ENCODE data around the gene CCL2. TPM values are rescaled to one million over a fixed set of nuclear protein-coding genes. Genes with fewer than 3 reads are reported as not detected.
A peak's percentile ranks its signal among the peaks of the same experiment; 100 is the strongest.

The CCL2 gene
- total RNA-seq, 1 experiment from 2014 or later, result 85.5 TPM

DNA sequence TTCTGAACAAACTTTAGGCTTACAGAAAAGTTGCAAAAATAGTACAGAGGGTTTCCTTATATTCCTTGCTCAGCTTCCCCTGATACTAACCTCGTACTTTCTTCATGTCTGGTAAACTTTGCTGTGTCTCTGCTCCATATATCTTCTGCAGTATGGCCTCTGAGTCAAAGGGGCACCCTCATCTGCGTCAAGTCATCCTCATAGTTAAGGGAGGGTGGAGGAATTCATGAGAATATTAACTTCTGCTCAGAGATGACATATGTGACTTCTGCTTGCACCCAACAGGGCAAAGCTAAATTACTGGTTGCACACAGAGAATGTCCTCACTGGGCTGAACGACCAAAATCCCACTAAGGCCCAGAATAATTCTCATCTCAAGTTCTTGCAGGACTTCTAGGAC is 10.6 kb downstream of the CCL2 start:
- no peak for DNase-seq (ENCODE audit: low read depth)

DNA sequence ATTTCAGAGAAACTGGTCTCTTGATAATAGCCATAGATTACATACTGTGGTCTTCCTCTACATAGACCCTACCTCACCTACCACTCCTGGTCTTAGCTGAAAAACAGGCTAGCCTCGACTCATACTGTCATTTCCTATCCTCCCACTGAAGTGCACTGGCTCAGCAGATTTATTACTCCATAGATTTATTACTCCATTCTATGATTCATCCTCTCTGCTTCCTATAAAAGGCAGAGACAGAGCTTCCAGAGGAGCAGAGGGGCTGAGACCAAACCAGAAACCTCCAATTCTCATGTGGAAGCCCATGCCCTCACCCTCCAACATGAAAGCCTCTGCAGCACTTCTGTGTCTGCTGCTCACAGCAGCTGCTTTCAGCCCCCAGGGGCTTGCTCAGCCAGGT is 14.9 kb downstream of the CCL2 start, which contains the start of gene CCL7:
TSS of gene CCL7 (plus strand) at position 253 of the 400 bp plus-strand sequence. CDS start at position 323, 70 bp downstream.
- peak; percentile 44 for DNase-seq (ENCODE audit: low read depth)

DNA sequence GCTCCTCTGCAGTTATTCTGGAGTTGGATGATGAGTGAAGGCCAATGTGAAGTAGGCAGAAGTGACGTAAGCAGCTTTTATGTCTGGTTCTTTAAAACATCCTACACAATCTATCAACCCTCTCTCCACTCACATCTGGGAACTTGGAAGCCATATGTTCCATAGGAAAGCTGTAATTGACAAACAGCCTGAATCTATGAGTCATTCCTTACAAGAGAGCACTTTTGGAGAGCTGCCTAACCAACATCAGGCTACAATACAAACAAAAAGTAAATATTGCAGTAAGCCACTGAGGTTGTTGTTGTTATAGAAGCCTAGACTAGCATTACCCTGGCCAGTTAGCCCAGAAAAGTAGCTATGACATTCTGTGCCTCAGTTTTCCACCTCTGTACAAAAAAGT is 20.8 kb downstream of the CCL2 start:
- peak; percentile 85 for DNase-seq (ENCODE audit: low read depth)

DNA sequence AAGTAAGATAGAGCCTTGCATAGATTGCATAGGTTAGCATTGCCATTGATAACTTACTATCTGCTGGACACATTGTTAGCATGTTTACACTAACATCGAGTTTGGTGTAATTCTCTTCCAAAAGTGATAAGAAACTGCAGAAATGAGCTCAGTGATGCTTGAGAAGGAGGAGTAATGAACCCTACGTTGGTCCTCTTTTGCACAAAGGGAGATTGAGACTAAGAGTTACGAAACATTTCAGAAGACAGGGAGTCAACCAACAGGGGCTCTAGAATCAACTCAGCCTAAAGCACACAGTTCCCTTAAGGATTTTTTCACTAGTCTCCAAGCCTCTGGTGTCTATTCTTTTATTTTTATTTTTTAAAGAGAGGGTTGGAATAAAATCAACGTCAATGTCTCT is 21.7 kb downstream of the CCL2 start:
- no peak for DNase-seq (ENCODE audit: low read depth)

DNA sequence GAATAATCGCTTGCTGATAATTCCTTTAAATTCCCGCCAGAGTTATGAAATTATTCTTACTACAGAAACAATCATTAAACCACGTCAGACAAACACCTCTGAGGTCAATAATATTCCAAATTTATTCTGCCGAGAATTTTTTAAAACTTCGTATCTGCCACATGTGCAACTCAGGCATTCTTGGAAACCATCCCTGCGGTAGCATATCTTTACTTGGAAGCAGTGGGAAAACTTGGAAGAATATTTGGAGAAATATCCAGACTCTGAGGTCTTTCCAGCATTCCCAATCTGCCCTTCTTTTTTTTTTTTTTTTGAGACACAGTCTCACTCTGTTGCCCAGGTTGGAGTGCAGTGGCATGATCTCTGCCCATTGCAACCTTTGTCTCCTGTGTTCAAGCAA is 28.5 kb downstream of the CCL2 start:
- DNase-seq (ENCODE audit: low read depth), result no peak

DNA sequence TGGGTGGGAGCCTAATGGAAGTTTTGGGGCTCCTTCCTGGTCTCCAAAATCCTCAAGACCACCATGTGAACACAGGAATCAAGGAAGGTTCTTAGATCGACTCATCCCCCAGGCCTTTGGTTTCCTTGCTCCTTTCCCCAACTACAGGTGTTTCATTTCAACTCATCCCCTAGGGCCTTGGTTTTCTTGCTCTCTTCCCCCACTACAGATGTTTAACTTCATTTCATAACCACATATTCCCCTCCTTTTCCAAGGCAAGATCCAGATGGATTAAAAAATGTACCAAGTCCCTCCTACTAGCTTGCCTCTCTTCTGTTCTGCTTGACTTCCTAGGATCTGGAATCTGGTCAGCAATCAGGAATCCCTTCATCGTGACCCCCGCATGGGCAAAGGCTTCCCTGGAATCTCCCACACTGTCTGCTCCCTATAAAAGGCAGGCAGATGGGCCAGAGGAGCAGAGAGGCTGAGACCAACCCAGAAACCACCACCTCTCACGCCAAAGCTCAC is 30.3 kb downstream of the CCL2 start, which contains the start of gene CCL11:
TSS of gene CCL11 (plus strand) at position 457 of the 507 bp plus-strand sequence. CDS start 67 bp downstream, outside the sequence.
- DNase-seq (ENCODE audit: low read depth), result no peak

DNA sequence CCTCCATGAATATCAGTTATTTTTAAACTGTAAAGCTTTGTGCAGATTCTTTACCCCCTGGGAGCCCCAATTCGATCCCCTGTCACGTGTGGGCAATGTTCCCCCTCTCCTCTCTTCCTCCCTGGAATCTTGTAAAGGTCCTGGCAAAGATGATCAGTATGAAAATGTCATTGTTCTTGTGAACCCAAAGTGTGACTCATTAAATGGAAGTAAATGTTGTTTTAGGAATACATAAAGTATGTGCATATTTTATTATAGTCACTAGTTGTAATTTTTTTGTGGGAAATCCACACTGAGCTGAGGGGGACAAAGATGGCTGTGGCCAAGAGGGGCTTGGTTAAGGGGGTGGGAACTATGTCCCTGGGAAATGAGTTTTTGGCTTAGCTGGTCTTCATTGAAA is 32.8 kb downstream of the CCL2 start:
- no peak for DNase-seq (ENCODE audit: low read depth)

DNA sequence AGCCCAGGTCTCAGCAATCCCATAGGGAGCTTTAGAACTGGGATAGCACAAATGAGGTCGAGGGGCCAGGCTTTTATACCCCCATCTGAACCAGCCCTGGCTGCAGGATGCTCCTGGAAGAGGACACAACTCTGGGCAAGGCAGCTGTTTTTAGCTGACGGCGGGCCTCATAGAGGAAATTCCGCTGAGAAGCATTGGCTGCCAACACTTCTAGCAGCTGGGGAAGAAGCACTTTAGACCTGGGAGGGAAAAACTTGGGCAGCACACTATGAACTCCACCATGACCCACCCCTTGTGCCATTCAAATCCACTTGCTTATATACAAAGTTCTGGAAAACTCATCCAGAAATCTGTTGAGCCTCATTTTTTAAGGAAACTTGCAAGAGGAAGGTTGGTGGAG is 35.5 kb downstream of the CCL2 start:
- DNase-seq (ENCODE audit: low read depth), result no peak

DNA sequence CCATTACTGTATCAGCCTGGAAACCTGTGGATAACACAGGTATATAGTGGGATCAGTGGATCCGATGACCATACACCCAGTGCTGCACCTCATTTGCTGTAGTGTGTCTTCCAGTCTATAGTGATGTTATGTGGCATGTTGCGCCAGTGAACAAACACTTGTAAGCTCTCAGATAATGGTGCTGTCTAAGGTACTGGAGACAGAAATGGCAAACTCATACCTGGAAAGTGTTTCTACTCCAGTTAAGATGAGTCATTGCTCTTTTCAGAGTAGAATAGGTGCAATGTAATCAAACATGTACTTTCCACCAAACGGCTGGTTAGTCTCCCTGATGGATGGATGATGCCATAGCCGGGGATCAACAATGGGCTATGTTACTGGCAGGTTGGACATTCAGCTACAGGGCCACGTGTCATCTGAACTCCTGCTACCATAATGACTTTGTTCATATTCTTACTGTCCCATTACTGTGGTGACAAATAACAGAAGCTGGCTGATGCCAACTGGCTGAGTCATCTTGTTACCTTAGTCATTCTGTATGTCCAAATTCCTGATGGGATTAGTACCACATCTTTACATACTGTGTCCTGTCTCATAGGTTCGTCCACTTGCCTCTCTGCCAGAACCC is 36.8 kb downstream of the CCL2 start:
- DNase-seq (ENCODE audit: low read depth), result peak; percentile 56

DNA sequence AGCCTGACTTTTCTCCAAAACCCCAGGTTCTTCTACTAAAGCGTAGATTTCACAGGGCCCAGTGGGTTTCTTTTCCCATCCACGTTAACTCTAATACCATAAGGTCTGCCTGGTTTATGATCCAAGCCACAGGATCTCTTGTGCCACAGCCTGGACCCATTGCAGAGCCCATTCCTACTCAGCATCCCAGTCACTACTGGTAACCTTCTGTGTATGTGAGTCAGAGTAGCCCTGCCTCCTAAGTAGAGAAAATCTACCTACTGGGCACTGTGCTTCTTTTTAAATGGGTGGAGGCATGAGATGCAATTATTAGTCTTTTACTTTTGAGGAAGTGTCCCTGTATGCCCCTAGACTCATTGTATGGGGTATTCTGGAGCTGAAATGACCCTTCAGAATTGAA is 43.9 kb downstream of the CCL2 start:
- DNase-seq (ENCODE audit: low read depth), result peak; percentile 38

DNA sequence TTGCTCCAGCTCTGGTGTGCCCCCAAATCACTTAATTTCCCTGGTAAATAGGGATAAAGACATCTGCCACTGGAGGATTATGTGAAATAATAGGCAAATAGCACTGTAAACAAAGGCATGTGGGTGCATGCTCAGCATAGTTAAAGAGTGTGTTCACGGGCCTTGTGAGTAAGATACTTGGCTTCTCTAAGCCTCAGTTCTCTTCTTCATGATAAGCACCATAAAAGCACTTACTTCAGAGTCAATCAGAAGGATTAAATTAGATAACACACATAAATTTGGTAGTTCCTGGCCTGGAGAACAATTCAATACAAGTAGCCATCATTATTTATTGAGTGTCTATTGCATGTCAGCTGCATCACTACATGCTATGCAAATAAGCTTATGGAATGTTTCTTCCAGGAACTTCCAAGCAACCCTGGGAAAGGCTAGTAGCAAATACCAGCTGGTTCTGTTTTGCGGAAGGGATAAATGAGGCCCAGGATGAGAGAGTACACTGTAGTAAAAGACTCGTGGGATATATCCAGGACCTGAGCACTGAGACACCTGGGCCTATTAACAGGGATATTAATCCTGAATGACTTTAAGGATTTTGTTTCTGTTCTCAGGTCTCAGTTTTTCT is 45.0 kb downstream of the CCL2 start:
- DNase-seq (ENCODE audit: low read depth), result peak; percentile 55

DNA sequence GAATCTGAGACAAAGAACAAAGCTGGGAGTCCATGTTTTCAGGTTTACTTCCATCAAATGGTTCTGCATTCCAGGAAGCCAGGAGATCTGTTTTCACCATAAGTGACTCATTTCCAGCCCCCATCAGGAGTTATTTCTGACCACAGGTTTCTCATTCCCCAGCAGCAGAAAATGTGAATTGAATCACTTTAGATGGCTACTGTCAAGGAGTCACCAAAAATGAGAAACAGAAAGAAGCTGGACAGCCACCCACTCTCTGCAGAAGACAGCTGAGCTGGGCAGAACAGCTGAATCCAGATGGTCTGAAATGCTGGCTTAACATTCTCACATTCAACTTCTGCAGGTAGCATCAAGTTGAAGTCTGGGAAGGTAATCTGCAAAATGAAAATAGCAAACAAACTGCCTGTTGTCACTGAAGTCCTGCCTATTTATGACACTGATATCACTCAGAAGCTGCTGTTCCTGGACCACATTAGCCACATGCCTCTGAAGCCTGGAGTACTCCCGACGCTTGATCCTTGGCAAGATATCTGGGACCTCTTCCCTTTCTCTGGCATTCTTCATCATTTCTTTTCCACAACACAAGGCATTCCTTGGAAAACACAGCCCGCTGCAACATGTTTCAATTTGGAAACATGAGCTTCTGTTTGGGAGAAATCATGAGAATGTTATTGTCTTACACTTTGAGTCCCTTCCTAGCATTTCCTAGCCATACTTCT is 45.7 kb downstream of the CCL2 start:
- DNase-seq (ENCODE audit: low read depth), result peak; percentile 86

DNA sequence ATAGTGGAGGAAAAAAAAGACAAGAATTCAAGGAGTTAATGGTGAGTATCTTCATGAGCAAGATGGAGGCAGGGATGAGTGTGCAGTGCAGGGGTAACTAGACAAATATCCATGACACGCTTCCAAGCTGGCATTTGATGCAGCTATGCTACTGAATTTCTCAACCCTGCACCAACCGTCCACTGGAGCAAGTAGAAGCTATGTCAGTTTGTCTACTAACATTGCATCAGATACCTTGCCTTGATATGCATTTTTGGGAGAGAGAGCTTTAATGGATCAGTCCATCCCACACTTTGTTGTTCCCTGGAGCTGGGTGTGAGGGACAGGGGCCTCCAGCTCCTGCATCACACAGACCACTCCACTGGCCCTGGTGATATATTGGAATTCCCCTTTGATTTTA is 46.9 kb downstream of the CCL2 start:
- no peak for DNase-seq (ENCODE audit: low read depth)

DNA sequence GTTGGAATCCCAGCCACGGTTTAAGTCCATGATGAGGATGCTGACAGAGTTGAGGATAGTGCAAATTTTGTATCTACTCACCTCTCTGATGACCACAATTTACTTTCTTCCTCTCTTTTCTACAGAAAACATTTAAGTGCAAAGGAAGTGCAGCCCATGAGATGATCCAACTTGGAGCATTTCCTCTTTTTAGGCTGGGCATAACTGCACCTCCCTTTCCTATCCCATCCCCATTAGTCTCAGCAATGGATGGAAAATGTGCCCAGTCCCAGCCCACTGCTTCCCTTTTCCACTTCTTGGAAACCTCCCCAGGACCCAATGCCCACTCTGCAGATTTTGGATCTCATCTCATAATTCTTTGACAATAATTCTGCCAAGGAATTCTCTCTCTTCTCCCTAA is 47.6 kb downstream of the CCL2 start:
- DNase-seq (ENCODE audit: low read depth), result no peak

DNA sequence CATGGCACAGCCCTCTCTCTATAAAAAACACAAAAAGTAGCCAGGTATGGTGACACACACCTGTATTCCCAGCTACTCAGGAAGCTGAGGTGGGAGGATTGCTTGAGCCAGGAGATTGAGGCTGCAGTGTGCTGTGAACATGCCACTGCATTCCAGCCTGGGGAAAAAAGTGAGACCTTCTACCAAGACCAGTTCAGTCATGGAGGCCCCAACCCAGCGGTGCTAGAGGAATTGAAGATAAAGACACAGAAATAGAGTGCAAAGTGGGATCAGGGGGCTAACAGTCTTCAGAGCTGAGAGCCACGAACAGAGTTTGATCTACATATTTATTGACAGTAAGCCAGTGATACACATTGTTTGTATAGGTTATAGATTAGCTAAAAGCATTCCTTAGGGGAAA is 48.5 kb downstream of the CCL2 start:
- DNase-seq (ENCODE audit: low read depth), result no peak

DNA sequence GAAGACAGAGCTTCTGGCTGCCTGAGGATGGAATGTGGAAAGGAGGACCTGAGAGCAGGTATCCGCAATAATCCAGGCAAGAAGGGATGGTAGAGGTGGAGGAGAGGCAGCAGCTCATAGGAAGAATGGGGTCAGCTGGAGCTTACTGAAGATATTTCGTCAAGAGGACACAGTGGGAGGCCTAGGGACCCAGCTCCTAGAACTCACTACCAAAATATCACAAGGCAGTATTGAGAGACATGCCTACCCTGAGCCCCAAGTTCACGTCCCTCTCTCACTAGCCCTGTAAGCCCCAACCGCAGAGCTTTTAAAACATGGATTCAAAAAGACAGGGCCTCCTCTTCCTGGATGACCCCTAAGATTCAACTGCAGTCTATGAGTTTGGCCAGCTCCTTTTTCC is 50.0 kb downstream of the CCL2 start:
- DNase-seq (ENCODE audit: low read depth), result no peak

DNA sequence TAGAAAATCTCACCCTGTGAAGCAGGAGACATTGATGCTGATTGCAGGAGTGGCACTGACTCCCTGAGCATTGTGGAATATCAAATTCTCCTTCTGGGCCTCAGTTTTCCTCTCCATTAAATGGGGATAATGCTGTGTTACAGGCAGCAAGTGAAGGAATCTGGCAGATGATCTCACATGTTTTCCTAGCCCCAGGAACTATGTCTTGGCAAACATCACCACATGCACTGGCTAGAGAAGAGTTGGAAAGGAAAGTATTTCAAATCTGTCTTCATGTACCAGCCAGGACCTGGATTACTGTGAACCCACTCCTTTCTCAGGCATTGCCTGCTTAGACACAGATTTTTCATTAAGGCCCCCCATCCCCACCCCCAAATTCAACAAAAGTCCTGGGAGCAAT is 50.5 kb downstream of the CCL2 start:
- no peak for DNase-seq (ENCODE audit: low read depth)

DNA sequence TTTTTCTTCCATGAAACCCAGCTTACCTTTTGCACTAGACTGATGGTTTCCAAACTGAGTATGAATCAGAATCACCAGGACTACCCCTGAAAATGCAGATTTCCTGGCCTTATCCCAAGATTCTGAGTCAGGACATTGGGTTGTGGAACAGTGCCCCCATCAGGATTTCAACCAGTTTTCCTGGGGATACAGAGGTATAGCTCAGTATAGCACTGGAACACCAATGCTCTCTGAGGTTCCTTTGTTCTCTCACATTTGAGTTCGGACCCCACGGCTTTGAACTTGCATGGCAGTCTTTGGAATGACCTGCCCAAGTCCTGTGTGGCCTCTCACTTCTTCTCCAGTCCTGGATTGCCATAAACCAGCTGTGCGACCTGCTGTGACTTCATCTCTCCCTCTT is 51.4 kb downstream of the CCL2 start:
- DNase-seq (ENCODE audit: low read depth), result peak; percentile 75

Other genes with a start within 250 kb of the CCL2 start
- gene CCL7, start 14.9 kb downstream of the CCL2 start, total RNA-seq (2014; rRNA removed; shearing (Covaris generic)), result 0.17 TPM in 1 of 2 replicates, not detected in the other
- not detected in 2 replicates for gene CCL11, start 30.5 kb downstream of the CCL2 start, total RNA-seq (2014; rRNA removed; shearing (Covaris generic))
- gene CCL8, start 64.2 kb downstream of the CCL2 start, total RNA-seq (2014; rRNA removed; shearing (Covaris generic)), result 0.17 and 0.69 TPM in 2 replicates
- not detected in 2 replicates for gene CCL13, start 101.2 kb downstream of the CCL2 start, total RNA-seq (2014; rRNA removed; shearing (Covaris generic))
- not detected in 2 replicates for gene CCL1, start 107.9 kb downstream of the CCL2 start, total RNA-seq (2014; rRNA removed; shearing (Covaris generic))

All from M059J (cell line).